Activated T-helper 2 cell treated with anti-CD3 and anti-CD28 coated beads, Interferon-gamma antibody, Interleukin-2, Interleukin-4, amounts not matched to agents 10 μg/mL and 5 μg/mL and 100 μg/mL, durations not matched to agents 14 hours and 24 hours and 36 hours (primary cell): ENCODE data around the gene EIF4B. TPM values are rescaled to one million over a fixed set of nuclear protein-coding genes. Genes with fewer than 3 reads are reported as not detected.
A peak's percentile ranks its signal among the peaks of the same experiment; 100 is the strongest.

Experiments used
- DNase-seq: peaks from one replicate; pipeline ENCODE4 v3.0.0; 2021; ENCODE audit warnings: low spot score
- H3K27ac Mint-ChIP-seq: one replicate; pipeline ENCODE4 v1.8.0; 2021; ENCODE audit warnings: mixed read lengths
- H3K27me3 Mint-ChIP-seq: one replicate; pipeline ENCODE4 v1.8.0; 2021; ENCODE audit warnings: low read depth, mixed read lengths
- H3K36me3 Mint-ChIP-seq: one replicate; pipeline ENCODE4 v1.8.0; 2021; ENCODE audit warnings: low read depth, mixed read lengths
- H3K4me1 Mint-ChIP-seq: one replicate; pipeline ENCODE4 v1.8.0; 2021; ENCODE audit warnings: low read depth, mixed read lengths
- H3K4me3 Mint-ChIP-seq: one replicate; pipeline ENCODE4 v1.8.0; 2021; ENCODE audit warnings: low read depth, mild to moderate bottlenecking, moderate library complexity, mixed read lengths
- H3K9me3 Mint-ChIP-seq: one replicate; pipeline ENCODE4 v1.8.0; 2021; ENCODE audit warnings: mixed read lengths
- intact Hi-C: fragments of 100-400 bp; cut with micrococcal nuclease; formaldehyde crosslinking; loops from one replicate; pipeline ENCODE4 v1.15.1; 2023
- total RNA-seq: library from RNA; stranded (reverse); gene quantifications from 2 replicates; pipeline ENCODE4 v1.2.3, GENCODE V29; 2022

EIF4B gene
- total RNA-seq, 1 donor from 2014 or later, result 474 TPM

DNA sequence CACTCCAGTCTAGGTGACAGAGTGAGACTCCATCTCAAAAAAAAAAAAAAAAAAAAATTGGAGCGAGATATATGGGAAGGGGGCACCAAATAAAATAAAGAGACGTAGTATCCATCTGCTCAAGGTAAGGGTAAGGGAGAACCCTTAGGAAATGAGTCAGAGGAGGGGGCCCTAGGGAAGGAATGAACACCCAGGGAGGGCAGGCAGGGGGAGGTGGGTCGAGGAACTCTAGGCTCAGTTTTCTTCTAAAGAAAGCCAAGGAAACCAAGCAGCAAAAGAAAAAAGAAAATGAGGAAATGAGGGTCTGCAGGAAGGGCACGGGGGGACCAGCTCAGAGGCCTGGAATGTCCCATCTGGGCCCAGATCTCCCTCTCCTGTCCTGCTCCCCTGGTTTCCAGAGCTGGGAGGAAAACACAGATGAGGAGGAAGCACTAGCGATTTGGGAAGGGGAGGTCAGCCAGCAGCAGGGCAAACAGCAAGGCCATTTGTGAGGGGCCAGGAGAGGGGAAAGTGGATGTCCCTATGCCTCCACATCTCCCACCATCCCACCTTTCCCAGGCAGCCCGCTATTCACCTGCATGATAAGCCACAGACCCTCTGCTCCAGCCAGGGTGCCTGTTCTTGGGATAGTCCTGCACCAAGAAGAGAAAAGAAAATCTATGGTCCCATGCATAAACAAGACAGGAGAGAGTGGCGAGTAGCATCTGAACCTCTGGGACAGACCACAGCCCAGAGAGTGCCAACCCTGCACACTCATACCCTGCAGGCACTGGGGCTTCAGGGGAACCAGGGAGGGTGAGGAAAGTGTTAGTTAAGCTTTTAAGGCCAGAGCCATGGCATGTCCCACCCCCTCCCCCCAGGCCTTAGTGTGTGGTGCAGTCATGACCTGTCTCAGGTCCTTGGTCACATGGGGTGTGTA is 61.1 kb downstream of the EIF4B start:
- H3K27ac Mint-ChIP-seq, result no peak overlapping the region
- no peak overlapping the region for H3K4me3 Mint-ChIP-seq
- no peaks in the 10 kb centered on the region for H3K9me3 Mint-ChIP-seq
- H3K27me3 Mint-ChIP-seq, result no peaks in the 10 kb centered on the region
- peaks cover 44% of the 10 kb centered on the region for H3K36me3 Mint-ChIP-seq
- intact Hi-C loops, result no loop called here
- DNase-seq, result no peak
- H3K4me1 Mint-ChIP-seq, result peaks cover 3% of the 10 kb centered on the region

DNA sequence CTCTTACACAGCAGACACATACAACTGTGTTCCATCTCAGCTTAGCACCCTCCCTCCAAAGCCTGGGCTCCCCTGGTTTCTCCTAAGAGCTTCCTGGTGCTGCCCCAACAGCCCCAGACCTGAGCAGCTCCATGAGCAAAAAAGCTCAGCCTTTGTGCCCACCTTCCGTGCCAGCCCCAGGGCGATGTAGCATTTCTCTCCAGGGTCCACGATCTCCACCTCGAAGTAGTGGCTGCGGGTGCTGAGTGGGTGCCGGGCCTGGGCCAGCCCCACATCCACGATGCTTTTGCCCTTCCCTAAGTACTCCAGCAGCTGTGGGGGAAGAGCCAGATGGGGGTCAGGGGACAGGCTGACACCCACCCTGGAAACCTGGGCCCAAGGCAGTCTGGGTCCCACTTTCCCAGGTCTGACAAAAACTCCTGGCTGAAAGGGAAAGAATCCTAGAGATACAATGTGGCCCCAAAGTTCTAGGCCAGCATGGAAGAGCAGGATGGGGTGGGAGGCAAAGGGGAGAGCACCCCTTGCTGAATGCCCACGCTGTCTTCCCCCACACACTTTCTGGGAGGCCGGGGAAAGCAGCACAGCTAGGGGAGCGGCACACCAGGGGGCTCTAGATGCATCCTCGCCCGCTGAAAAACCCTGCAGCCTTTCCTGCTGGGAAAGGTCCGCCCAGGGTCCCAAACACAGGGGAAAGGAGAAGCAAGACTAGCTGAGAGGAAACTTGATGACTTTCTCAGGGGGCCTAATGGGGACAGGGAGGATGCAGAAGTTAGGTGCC is 61.9 kb downstream of the EIF4B start:
- intact Hi-C loops, result no loop called here
- DNase-seq, result no peak
- no peaks in the 10 kb centered on the region for H3K9me3 Mint-ChIP-seq
- H3K27ac Mint-ChIP-seq, result no peak overlapping the region
- no peaks in the 10 kb centered on the region for H3K27me3 Mint-ChIP-seq
- peaks cover 48% of the 10 kb centered on the region for H3K36me3 Mint-ChIP-seq
- H3K4me1 Mint-ChIP-seq, result peaks cover 6% of the 10 kb centered on the region
- H3K4me3 Mint-ChIP-seq, result no peak overlapping the region

DNA sequence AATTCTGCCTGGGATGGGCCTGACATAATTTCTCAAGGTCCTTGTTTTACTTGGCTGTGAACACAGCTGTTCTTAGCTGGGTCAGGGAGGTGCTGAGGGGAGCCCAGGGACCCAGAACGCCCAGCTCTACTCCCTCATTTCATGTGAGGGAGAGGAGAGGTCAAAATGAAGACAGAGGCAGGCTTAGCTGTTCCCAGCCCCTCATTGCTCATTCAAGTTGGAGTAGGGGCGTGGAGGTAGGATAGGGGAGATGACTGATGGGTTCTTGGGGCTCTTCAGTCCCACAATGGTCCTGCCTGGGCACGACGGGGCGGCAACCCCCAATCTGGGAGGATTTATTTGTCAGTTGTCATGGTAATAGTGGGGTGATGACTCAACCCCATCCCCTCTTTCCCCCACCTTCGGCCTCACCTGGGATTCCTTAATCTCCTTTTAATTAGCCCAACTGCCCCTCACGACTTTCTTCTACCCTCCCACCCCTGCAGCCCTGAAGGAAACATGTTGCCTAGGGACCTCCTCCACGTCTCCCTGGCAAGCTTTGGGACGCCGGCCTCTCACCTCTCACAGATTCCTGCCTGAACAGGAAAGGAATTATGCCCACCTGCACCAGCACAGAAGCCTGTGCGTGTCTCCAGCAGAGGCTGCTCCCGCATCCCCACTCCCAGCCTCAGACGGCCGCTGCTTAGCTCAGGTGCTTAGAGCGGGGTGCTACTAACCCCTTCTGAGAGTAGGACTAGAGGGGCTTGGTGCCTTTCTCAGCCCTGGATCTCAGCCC is 62.7 kb downstream of the EIF4B start:
- no peaks in the 10 kb centered on the region for H3K9me3 Mint-ChIP-seq
- DNase-seq, result no peak
- peaks cover 48% of the 10 kb centered on the region for H3K36me3 Mint-ChIP-seq
- no peak overlapping the region for H3K4me3 Mint-ChIP-seq
- intact Hi-C loops, result no loop called here
- H3K27me3 Mint-ChIP-seq, result no peaks in the 10 kb centered on the region
- peaks cover 6% of the 10 kb centered on the region for H3K4me1 Mint-ChIP-seq
- H3K27ac Mint-ChIP-seq, result no peak overlapping the region

GRCh38 chr12:53069621-53070410 is 63.6 kb downstream of the EIF4B start:
- Mint-ChIP-seq H3K4me1 (peaks cover 6% of the 10 kb centered on the region), H3K27me3 (no peaks in the 10 kb centered on the region), H3K4me3 (no peak overlapping the region), H3K36me3 (peaks cover 50% of the 10 kb centered on the region), H3K9me3 (no peaks in the 10 kb centered on the region), H3K27ac (no peak overlapping the region)
- no peak for DNase-seq
- intact Hi-C loops, result no loop called here

DNA sequence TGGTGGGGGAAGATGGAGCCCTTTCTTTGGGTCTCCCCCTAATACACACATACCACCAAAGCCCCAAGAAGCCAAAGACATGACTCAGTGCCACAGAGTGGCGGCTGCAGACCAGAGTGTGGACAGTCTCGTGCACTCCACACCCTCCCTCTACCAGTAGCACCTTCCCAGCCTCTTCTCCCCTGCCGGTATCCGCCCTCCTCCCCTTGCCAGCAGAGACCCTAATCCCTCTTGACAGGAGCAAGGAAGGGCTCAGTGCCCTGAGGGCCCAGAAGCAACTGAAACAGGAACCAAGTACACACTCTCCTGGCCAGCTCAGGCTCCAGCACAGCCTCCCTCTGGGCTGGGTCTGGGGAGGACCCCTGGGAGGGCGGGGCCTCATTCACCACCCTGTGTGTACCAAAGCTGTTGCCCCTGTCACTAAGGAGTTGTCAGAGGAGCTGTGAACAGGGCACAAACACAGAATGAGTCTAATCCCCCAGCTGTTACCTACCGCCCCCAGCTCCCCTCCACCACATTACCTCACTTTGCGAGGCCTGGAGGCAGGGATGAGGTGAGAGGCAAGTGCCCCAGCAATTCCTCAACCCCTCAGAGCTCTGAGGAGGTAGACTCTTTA is 64.7 kb downstream of the EIF4B start:
- DNase-seq, result no peak
- intact Hi-C loops, result no loop called here
- Mint-ChIP-seq H3K36me3 (peaks cover 54% of the 10 kb centered on the region), H3K4me3 (no peak overlapping the region), H3K4me1 (peaks cover 6% of the 10 kb centered on the region), H3K27me3 (no peaks in the 10 kb centered on the region), H3K9me3 (no peaks in the 10 kb centered on the region), H3K27ac (no peak overlapping the region)

- intact Hi-C loops, result no loop called here
- peaks cover 2% of the 10 kb centered on the region for H3K4me1 Mint-ChIP-seq
- no peak for DNase-seq
- no peak overlapping the region for H3K4me3 Mint-ChIP-seq
- no peaks in the 10 kb centered on the region for H3K27me3 Mint-ChIP-seq
- no peak overlapping the region for H3K27ac Mint-ChIP-seq
- peaks cover 54% of the 10 kb centered on the region for H3K36me3 Mint-ChIP-seq
- no peaks in the 10 kb centered on the region for H3K9me3 Mint-ChIP-seq
Measured at GRCh38 chr12:53071591-53072551, 65.6 kb downstream of the EIF4B start.

GRCh38 chr12:53073881-53074280 is 67.6 kb downstream of the EIF4B start:
- H3K27me3 Mint-ChIP-seq, result no peaks in the 10 kb centered on the region
- no peak overlapping the region for H3K4me3 Mint-ChIP-seq
- intact Hi-C loops, result no loop called here
- DNase-seq, result no peak
- no peak overlapping the region for H3K27ac Mint-ChIP-seq
- H3K36me3 Mint-ChIP-seq, result peaks cover 58% of the 10 kb centered on the region
- H3K4me1 Mint-ChIP-seq, result peaks cover 10% of the 10 kb centered on the region
- no peaks in the 10 kb centered on the region for H3K9me3 Mint-ChIP-seq

DNA sequence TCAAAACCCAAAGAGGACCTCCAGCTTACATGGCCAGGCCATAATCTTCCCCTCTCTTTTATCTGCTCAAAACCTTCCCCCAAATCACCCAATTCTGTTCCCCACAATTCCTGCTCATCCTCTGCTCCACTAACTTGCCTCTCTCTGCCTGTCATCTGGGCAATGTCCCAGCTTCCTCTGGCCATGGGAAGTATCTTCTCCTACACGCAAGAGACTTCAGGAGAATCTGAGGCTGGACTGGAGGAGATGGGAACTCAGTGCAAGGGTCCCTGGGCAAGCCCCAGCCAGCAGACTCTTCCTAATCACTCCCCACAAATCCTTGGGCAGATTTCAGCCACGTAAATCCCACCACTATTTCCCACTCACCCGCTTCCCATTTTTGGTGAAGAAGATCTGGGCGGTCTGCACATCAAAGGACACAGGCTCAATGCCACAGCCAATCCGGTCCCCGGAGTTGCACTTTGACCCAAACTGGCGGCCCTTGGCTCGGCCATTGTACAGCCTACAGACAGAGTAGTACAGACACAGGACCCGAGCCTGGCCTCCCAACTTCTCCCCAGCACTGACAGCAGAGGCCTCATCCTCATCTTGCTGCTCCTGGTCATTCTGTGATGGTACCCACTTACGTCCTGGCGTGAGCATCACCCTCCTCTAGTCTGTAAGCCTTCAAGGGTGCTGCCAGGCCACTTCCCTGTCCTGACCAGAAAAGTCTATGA is 68.2 kb downstream of the EIF4B start:
- Mint-ChIP-seq H3K27me3 (no peaks in the 10 kb centered on the region), H3K9me3 (no peaks in the 10 kb centered on the region), H3K36me3 (peaks cover 57% of the 10 kb centered on the region), H3K4me1 (peaks cover 10% of the 10 kb centered on the region), H3K4me3 (no peak overlapping the region), H3K27ac (peak overlapping the region; percentile 6)
- intact Hi-C loops, result no loop called here
- no peak for DNase-seq

DNA sequence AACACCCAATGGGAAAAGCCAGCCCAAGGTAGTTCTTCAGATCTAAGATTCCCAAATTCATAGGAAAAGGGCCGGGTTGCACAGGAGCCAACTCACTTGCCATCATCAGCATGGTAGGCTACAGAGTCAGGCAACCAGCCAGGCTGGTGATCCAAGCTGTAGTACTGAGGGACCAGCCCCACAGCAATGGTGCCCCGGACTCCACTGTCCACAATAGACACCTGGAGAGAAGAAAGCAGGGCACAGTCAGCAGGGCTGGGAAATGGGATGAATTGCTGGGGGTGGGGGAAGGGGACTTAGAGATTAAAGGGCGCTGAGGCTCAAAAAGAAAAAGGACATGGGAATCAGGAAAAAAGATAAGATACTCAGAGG is 68.7 kb downstream of the EIF4B start:
- no peak for DNase-seq
- no peak overlapping the region for H3K4me3 Mint-ChIP-seq
- no peak overlapping the region for H3K27ac Mint-ChIP-seq
- H3K36me3 Mint-ChIP-seq, result peaks cover 55% of the 10 kb centered on the region
- H3K4me1 Mint-ChIP-seq, result peaks cover 14% of the 10 kb centered on the region
- H3K27me3 Mint-ChIP-seq, result no peaks in the 10 kb centered on the region
- intact Hi-C loops, result no loop called here
- no peaks in the 10 kb centered on the region for H3K9me3 Mint-ChIP-seq

GRCh38 chr12:53076461-53076860 is 70.2 kb downstream of the EIF4B start:
- DNase-seq, result no peak
- Mint-ChIP-seq H3K4me3 (no peak overlapping the region), H3K9me3 (no peaks in the 10 kb centered on the region), H3K4me1 (peaks cover 19% of the 10 kb centered on the region), H3K27me3 (no peaks in the 10 kb centered on the region), H3K36me3 (peaks cover 52% of the 10 kb centered on the region), H3K27ac (no peak overlapping the region)
- intact Hi-C loops, result no loop called here

- Mint-ChIP-seq H3K9me3 (no peaks in the 10 kb centered on the region), H3K36me3 (peaks cover 48% of the 10 kb centered on the region), H3K27me3 (no peaks in the 10 kb centered on the region), H3K27ac (no peak overlapping the region), H3K4me3 (peak overlapping the region; percentile 89), H3K4me1 (peaks cover 19% of the 10 kb centered on the region)
- intact Hi-C loops, result no loop called here
- DNase-seq, result no peak
Measured at GRCh38 chr12:53077030-53077429, 70.8 kb downstream of the EIF4B start.
